ENCODE measurements around the gene RNF214. TPM values are rescaled to one million over a fixed set of nuclear protein-coding genes. Genes with fewer than 3 reads are reported as not detected.
"Not testable (repeated sequence)": the region's sequence is repeated elsewhere in the genome, so short reads cannot be mapped to it uniquely, and the experiment has no call there.

The RNF214 gene
- total RNA-seq (11.1 and 12.5 TPM in 2 replicates), polyA plus RNA-seq (26.2 and 27.0 TPM in 2 replicates)

- 0% methylated on average over 42 of the region's 94 CpGs for WGBS (ENCODE audit: low lambda C conversion rate, missing lambda C conversion rate)
Observed at GRCh38 chr11:117232092-117232878, at the start of gene RNF214. Gene RNF214 (plus strand): TSS chr11:117232671. CDS start chr11:117234273, 1,602 bp downstream.

GRCh38 chr11:117183178-117183577, 49.3 kb upstream of the RNF214 start:
- not testable (repeated sequence) for H3K79me2 ChIP-seq; DNase-seq (ENCODE audit: low spot score); H3K36me3 ChIP-seq (replicated peaks; ENCODE audit: insufficient read depth, low read depth); H3K27ac ChIP-seq; H3K27me3 ChIP-seq; H2AFZ ChIP-seq; H4K20me1 ChIP-seq (ENCODE audit: insufficient read depth, poor library complexity, severe bottlenecking); H3K9me3 ChIP-seq (ENCODE audit: low read depth); H3K4me3 ChIP-seq; H3K9me2 ChIP-seq (replicated peaks; ENCODE audit: insufficient read depth); H3K4me2 ChIP-seq
- H3K4me1 ChIP-seq (ENCODE audit: insufficient read depth): peaks cover 13% of the 10 kb centered on the region
- WGBS (ENCODE audit: low lambda C conversion rate, missing lambda C conversion rate): 98% methylated on average over 13 of the region's 13 CpGs

More at GRCh38 chr11:117232092-117232878, at the start of gene RNF214:
- no peaks in the 10 kb centered on the region for H4K20me1 ChIP-seq (ENCODE audit: insufficient read depth, poor library complexity, severe bottlenecking)
- H3K9me2 ChIP-seq (replicated peaks; ENCODE audit: insufficient read depth): no peaks in the 10 kb centered on the region
- no peaks in the 10 kb centered on the region for H3K9me3 ChIP-seq (ENCODE audit: low read depth)
- peaks cover 24% of the 10 kb centered on the region for H3K4me1 ChIP-seq (ENCODE audit: insufficient read depth)
- H3K27ac ChIP-seq: peak within 1 kb of the TSS; percentile 98
- no peaks in the 10 kb centered on the region for H3K36me3 ChIP-seq (replicated peaks; ENCODE audit: insufficient read depth, low read depth)
- peak within 1 kb of the TSS; percentile 100 for H3K4me3 ChIP-seq
- H3K4me2 ChIP-seq: peak within 1 kb of the TSS; percentile 92
- TF ChIP-seq EZH2phosphoT487 (IDR thresholded peaks at IDR 0.05; ENCODE audit: low read depth, severe bottlenecking, unreplicated experiment): no peak
- TF ChIP-seq CTCF (IDR thresholded peaks at IDR 0.05; ENCODE audit: poor library complexity): peak; percentile 91
- no peak for TF ChIP-seq EZH2 (IDR thresholded peaks at IDR 0.05; ENCODE audit: borderline replicate concordance)
- H3K27me3 ChIP-seq: no peaks in the 10 kb centered on the region
- peak within 1 kb of the TSS; percentile 100 for H2AFZ ChIP-seq
- peak; percentile 93 for DNase-seq (ENCODE audit: low spot score)
- peaks cover 66% of the 10 kb centered on the region for H3K79me2 ChIP-seq

GRCh38 chr11:117183724-117184349, 48.6 kb upstream of the RNF214 start:
- no peak for DNase-seq (ENCODE audit: low spot score)
- Histone ChIP-seq H3K4me2 (no peak overlapping the region), H3K4me1 (ENCODE audit: insufficient read depth) (peaks cover 13% of the 10 kb centered on the region), H2AFZ (no peak overlapping the region), H3K27me3 (no peaks in the 10 kb centered on the region), H3K9me2 (replicated peaks; ENCODE audit: insufficient read depth) (no peaks in the 10 kb centered on the region), H3K79me2 (peaks cover 7% of the 10 kb centered on the region), H4K20me1 (ENCODE audit: insufficient read depth, poor library complexity, severe bottlenecking) (no peaks in the 10 kb centered on the region), H3K36me3 (replicated peaks; ENCODE audit: insufficient read depth, low read depth) (no peaks in the 10 kb centered on the region), H3K27ac (no peak overlapping the region), H3K4me3 (no peak overlapping the region), H3K9me3 (ENCODE audit: low read depth) (no peaks in the 10 kb centered on the region)
- 78% methylated on average over 11 of the region's 11 CpGs for WGBS (ENCODE audit: low lambda C conversion rate, missing lambda C conversion rate)
- TF ChIP-seq EZH2phosphoT487 (IDR thresholded peaks at IDR 0.05; ENCODE audit: low read depth, severe bottlenecking, unreplicated experiment) (no peak), CTCF (IDR thresholded peaks at IDR 0.05; ENCODE audit: poor library complexity) (no peak), EZH2 (IDR thresholded peaks at IDR 0.05; ENCODE audit: borderline replicate concordance) (no peak)

Measured in hepatocyte (in vitro differentiated cells).